GM12878 (cell line): Measurements from ENCODE around the gene CNTNAP5. TPM values are rescaled to one million over a fixed set of nuclear protein-coding genes. Genes with fewer than 3 reads are reported as not detected.
"Not testable (repeated sequence)": the region's sequence is repeated elsewhere in the genome, so short reads cannot be mapped to it uniquely, and the experiment has no call there.

ENCODE experiments used
- ATAC-seq: fragments of 200-7000 bp; cut with Tn5 transposase; 3 replicates; pipeline ENCODE4 v1.9.1; 2020; ENCODE audit warnings: mild to moderate bottlenecking, moderate library complexity
- BruUV-seq: library from RNA; stranded (reverse); fragments of 400-500 nt; replicated peaks from 2 replicates; lab custom pipeline; 2021; lab: Mats Ljungman, UMichigan
- CTCF ChIA-PET: fragments of 300-600 bp; sonication (Branson Sonifier 250); formaldehyde crosslinking; extraction: SDS; loops from one replicate; lab custom pipeline; 2021; ENCODE audit warnings: inconsistent platforms; lab: Yijun Ruan, JAX
- POLR2A ChIA-PET: fragments of 350-600 bp; formaldehyde crosslinking; extraction: SDS; loops from one replicate; lab custom pipeline; 2021; ENCODE audit warnings: inconsistent platforms; lab: Charles Lee
- RAD21 ChIA-PET: fragments of 300-600 bp; sonication (Branson Sonifier 250); formaldehyde crosslinking; loops from one replicate; lab custom pipeline; 2023; ENCODE audit warnings: antibody characterized with exemption; ENCODE audit not compliant: unreplicated experiment; lab: Charles Lee
- SMC1A ChIA-PET: fragments of 300-600 bp; sonication (Branson Sonifier 250); formaldehyde crosslinking; loops from one replicate; lab custom pipeline; 2023; ENCODE audit not compliant: unreplicated experiment, uncharacterized antibody; lab: Charles Lee
- DNase-seq: peaks from one replicate; pipeline ENCODE4 v3.0.0-alpha.2; 2011; ENCODE audit warnings: low read depth, low spot score
- FAIRE-seq: peaks from 3 replicates; lab custom pipeline; 2011; peaks lifted over from hg19 to GRCh38; lab: Jason Lieb, UNC
- H2AFZ ChIP-seq: 2 replicates; pipeline ENCODE4 v1.6.0; 2011; ENCODE audit warnings: low read depth, low read length, control low read depth; ENCODE audit not compliant: control insufficient read depth
- H3K27ac ChIP-seq: 2 replicates; pipeline ENCODE4 v1.5.1; 2011; ENCODE audit warnings: control low read depth; ENCODE audit not compliant: control insufficient read depth, insufficient read depth
- H3K27me3 ChIP-seq, 2 experiments: replicated peaks in 1 of 2; 2 replicates each; pipeline versions ENCODE4 v1.6.0 to v1.6.1; 2011; ENCODE audit warnings: low read length in 1 of 2; ENCODE audit not compliant: control insufficient read depth in 2 of 2, insufficient read depth in 2 of 2
- H3K36me3 ChIP-seq, 2 experiments: 2 replicates each; pipeline ENCODE4 v1.5.1; 2011; ENCODE audit warnings: low read length in 1 of 2; ENCODE audit not compliant: control insufficient read depth in 2 of 2, insufficient read depth in 2 of 2
- H3K4me1 ChIP-seq: 2 replicates; pipeline ENCODE4 v1.6.1; 2011; ENCODE audit warnings: mild to moderate bottlenecking, low read length, moderate library complexity, mixed read lengths; ENCODE audit not compliant: control insufficient read depth, insufficient read depth
- H3K4me2 ChIP-seq: 2 replicates; pipeline ENCODE4 v1.6.0; 2011; ENCODE audit warnings: control low read depth; ENCODE audit not compliant: control insufficient read depth, insufficient read depth
- H3K4me3 ChIP-seq: fragments of 200-600 bp; sonication (generic); 2 replicates; pipeline ENCODE4 v1.5.1; 2016
- H3K79me2 ChIP-seq: 2 replicates; pipeline ENCODE4 v1.6.0; 2011; ENCODE audit warnings: low read length; ENCODE audit not compliant: control insufficient read depth, insufficient read depth
- H3K9ac ChIP-seq: 2 replicates; pipeline ENCODE4 v1.8.0; 2011; ENCODE audit warnings: low read length, control low read depth, mixed read lengths; ENCODE audit not compliant: control insufficient read depth, insufficient read depth
- H3K9me3 ChIP-seq: replicated peaks from 3 replicates; pipeline ENCODE4 v1.5.1; 2011; ENCODE audit warnings: mild to moderate bottlenecking, low read length; ENCODE audit not compliant: control insufficient read depth, insufficient read depth
- H4K20me1 ChIP-seq: 2 replicates; pipeline ENCODE4 v1.6.0; 2011; ENCODE audit not compliant: control insufficient read depth, insufficient read depth
- FOS ChIP-seq: IDR thresholded peaks from 3 replicates; pipeline ENCODE4 v1.6.1; 2011; ENCODE audit warnings: borderline replicate concordance; ENCODE audit not compliant: insufficient read length; ENCODE audit errors: extremely low read depth
- NFXL1 ChIP-seq: fragments of 450-650 bp; IDR thresholded peaks from 2 replicates; pipeline ENCODE4 v1.6.1; 2017; ENCODE audit warnings: antibody characterized with exemption, mild to moderate bottlenecking, borderline replicate concordance
- RBBP5 ChIP-seq: fragments of 200-600 bp; sonication (generic); conservative IDR thresholded peaks from 2 replicates; pipeline ENCODE4 v1.6.1; 2016
- STAT3 ChIP-seq: IDR thresholded peaks from 2 replicates; pipeline ENCODE4 v1.6.1; 2011; ENCODE audit warnings: low read depth, low read length, improper control_type of control experiment
- ZBED1 ChIP-seq: IDR thresholded peaks from 2 replicates; pipeline ENCODE4 v1.6.1; 2016; ENCODE audit warnings: borderline replicate concordance
- WGBS: methylation state at CpG from one replicate; pipeline ENCODE4 v1.1.6; 2016; ENCODE audit warnings: low lambda C conversion rate; ENCODE audit not compliant: insufficient replicate concordance, insufficient coverage; ENCODE audit errors: missing lambda C conversion rate; 5-methylcytosine and 5-hydroxymethylcytosine counted together
- in situ Hi-C: fragments of 300-500 bp; cut with MboI; formaldehyde crosslinking; loops from 9 replicates; pipeline ENCODE4 v1.14.3; 2018; ENCODE audit warnings: mixed read lengths
- intact Hi-C: fragments of 100-400 bp; cut with micrococcal nuclease; formaldehyde crosslinking; loops from one replicate; pipeline ENCODE4 v1.14.2; 2022; ENCODE audit not compliant: unreplicated experiment
- polyA plus RNA-seq, 11 experiments: library from polyadenylated mRNA; depleted of rRNA in 4 of 11; unstranded in 6 of 11; stranded (reverse) in 5 of 11; fragments of >200 nt; fragmentation: Nextera tagmentation in 4 of 11; fragmentation: Illumina TruSeq in 1 of 11; extraction: Ambion mirVana in 4 of 11; extraction: Trizol in 1 of 11; gene quantifications; 1 replicate in 1 of 11; 2 replicates in 10 of 11; pipeline versions ENCODE4 v1.2.1 to v1.2.3, GENCODE V29; 2011 to 2016; ENCODE audit warnings: inconsistent platforms in 2 of 11, missing spikeins in 2 of 11, low read depth in 1 of 11
- total RNA-seq, 4 experiments: library from RNA; depleted of rRNA in 3 of 4; stranded (reverse); fragments of >200 nt in 3 of 4; fragmentation: Illumina TruSeq in 1 of 4; extraction: Trizol in 1 of 4; gene quantifications; 2 replicates each; pipeline versions ENCODE4 v1.2.1 to v1.2.3, GENCODE V29; 2013 to 2021
- TF ChIP-seq, protein P1 (sequence below): fragments of 450-650 bp; IDR thresholded peaks from 2 replicates; pipeline ENCODE4 v1.6.1; 2016; ENCODE audit warnings: mild to moderate bottlenecking
- TF ChIP-seq, protein P2 (sequence below): fragments of 450-650 bp; IDR thresholded peaks from 2 replicates; pipeline ENCODE4 v1.6.1; 2017; ENCODE audit warnings: low read depth, mild to moderate bottlenecking, moderate library complexity

Gene CNTNAP5
- total and polyA plus RNA-seq, 10 of the 15 experiments (the other 5 are each of a cell fraction or from before 2014, with no cell fraction given), result not detected

DNA sequence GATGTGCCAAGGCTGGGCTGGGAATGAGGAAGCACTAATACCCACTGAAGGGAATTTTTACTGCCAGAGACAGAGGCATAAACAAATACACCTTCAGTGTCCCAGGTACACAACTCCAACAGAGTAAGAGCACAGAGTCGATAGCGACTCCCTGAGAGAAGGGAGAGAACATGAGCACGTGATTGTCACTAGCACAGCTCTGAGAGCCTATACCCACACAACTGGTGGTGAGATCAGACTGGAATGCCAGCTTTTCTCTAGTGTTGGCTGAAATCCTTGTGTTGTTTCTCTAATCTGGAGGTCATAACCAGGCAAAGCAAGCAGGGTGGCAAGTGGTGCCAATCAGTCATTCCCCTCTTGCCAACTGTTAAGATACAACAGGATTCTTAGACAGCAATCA lies 377.2 kb downstream of the CNTNAP5 start (continued):
- TF ChIP-seq RBBP5 (no peak), FOS (no peak), NFXL1 (no peak), STAT3 (no peak), ZBED1 (no peak)
- TF ChIP-seq, protein P1, sequence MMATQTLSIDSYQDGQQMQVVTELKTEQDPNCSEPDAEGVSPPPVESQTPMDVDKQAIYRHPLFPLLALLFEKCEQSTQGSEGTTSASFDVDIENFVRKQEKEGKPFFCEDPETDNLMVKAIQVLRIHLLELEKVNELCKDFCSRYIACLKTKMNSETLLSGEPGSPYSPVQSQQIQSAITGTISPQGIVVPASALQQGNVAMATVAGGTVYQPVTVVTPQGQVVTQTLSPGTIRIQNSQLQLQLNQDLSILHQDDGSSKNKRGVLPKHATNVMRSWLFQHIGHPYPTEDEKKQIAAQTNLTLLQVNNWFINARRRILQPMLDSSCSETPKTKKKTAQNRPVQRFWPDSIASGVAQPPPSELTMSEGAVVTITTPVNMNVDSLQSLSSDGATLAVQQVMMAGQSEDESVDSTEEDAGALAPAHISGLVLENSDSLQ, result no peak
- TF ChIP-seq, protein P2, sequence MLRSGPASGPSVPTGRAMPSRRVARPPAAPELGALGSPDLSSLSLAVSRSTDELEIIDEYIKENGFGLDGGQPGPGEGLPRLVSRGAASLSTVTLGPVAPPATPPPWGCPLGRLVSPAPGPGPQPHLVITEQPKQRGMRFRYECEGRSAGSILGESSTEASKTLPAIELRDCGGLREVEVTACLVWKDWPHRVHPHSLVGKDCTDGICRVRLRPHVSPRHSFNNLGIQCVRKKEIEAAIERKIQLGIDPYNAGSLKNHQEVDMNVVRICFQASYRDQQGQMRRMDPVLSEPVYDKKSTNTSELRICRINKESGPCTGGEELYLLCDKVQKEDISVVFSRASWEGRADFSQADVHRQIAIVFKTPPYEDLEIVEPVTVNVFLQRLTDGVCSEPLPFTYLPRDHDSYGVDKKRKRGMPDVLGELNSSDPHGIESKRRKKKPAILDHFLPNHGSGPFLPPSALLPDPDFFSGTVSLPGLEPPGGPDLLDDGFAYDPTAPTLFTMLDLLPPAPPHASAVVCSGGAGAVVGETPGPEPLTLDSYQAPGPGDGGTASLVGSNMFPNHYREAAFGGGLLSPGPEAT, result no peak
- TF ChIP-seq, all 136 proteins: peak for 0

DNA sequence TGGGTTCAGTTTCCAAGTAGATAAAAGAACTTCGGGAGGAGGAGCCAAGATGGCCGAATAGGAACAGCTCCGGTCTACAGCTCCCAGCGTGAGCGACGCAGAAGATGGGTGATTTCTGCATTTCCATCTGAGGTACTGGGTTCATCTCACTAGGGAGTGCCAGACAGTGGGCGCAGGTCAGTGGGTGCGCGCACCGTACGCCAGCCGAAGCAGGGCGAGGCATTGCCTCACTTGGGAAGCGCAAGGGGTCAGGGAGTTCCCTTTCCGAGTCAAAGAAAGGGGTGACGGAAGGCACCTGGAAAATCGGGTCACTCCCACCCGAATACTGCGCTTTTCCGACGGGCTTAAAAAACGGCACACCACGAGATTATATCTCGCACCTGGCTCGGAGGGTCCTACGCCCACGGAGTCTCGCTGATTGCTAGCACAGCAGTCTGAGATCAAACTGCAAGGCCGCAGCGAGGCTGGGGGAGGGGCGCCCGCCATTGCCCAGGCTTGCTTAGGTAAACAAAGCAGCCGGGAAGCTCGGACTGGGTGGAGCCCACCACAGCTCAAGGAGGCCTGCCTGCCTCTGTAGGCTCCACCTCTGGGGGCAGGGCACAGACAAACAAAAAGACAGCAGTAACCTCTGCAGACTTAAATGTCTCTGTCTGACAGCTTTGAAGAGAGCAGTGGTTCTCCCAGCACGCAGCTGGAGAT lies 382.9 kb downstream of the CNTNAP5 start:
- ATAC-seq, H3K79me2 ChIP-seq, H3K36me3 ChIP-seq, intact Hi-C loops, H3K4me1 ChIP-seq, H3K4me2 ChIP-seq, RAD21 ChIA-PET, SMC1A ChIA-PET, CTCF ChIA-PET, H2AFZ ChIP-seq, H3K9me3 ChIP-seq, BruUV-seq, H3K27ac ChIP-seq, H3K9ac ChIP-seq, FAIRE-seq, H3K27me3 ChIP-seq, H4K20me1 ChIP-seq, DNase-seq, POLR2A ChIA-PET, H3K4me3 ChIP-seq, in situ Hi-C loops: not testable (repeated sequence)
- WGBS, result 57% methylated on average over 29 of the region's 35 CpGs
